OCI-LY7 (cell line): ENCODE measurements around the gene RNF125. TPM values are rescaled to one million over a fixed set of nuclear protein-coding genes. Genes with fewer than 3 reads are reported as not detected.

Experiments
- BruUV-seq: library from RNA; stranded (reverse); fragments of 400-500 nt; replicated peaks from 2 replicates; lab custom pipeline; 2021; lab: Mats Ljungman, UMichigan
- CTCF ChIA-PET: fragments of 300-600 bp; sonication (Branson Sonifier 250); formaldehyde crosslinking; loops from one replicate; lab custom pipeline; 2022; ENCODE audit warnings: antibody characterized with exemption; ENCODE audit not compliant: unreplicated experiment; lab: Charles Lee
- POLR2A ChIA-PET: fragments of 300-600 bp; sonication (Branson Sonifier 250); formaldehyde crosslinking; loops from one replicate; lab custom pipeline; 2022; ENCODE audit warnings: antibody characterized with exemption; lab: Charles Lee
- DNase-seq: peaks from one replicate; pipeline ENCODE4 v3.0.0-alpha.2; 2015; ENCODE audit warnings: low spot score
- H2AFZ ChIP-seq: fragments of 200-600 bp; sonication (generic), shearing (Covaris generic); 2 replicates; pipeline ENCODE4 v1.6.1; 2014; ENCODE audit warnings: mild to moderate bottlenecking, antibody characterized with exemption, low read length, moderate library complexity
- H3K27ac ChIP-seq: fragments of 200-600 bp; sonication (generic); 2 replicates; pipeline ENCODE4 v1.5.1; 2014; ENCODE audit warnings: mixed run types, low read depth, mild to moderate bottlenecking, moderate library complexity, low read length, inconsistent platforms; ENCODE audit not compliant: poor library complexity, severe bottlenecking
- H3K36me3 ChIP-seq: fragments of 200-600 bp; sonication (generic); 2 replicates; pipeline ENCODE4 v1.6.1; 2014; ENCODE audit warnings: mild to moderate bottlenecking, antibody characterized with exemption, low read length, moderate library complexity, mixed read lengths; ENCODE audit not compliant: insufficient read depth
- H3K4me1 ChIP-seq: fragments of 200-600 bp; sonication (generic); 2 replicates; pipeline ENCODE4 v1.5.1; 2014; ENCODE audit warnings: mild to moderate bottlenecking, low read length; ENCODE audit not compliant: insufficient read depth, poor library complexity, severe bottlenecking
- H3K4me2 ChIP-seq: fragments of 200-600 bp; sonication (generic); 2 replicates; pipeline ENCODE4 v1.6.1; 2014; ENCODE audit warnings: mild to moderate bottlenecking, low read length
- H3K4me3 ChIP-seq: fragments of 200-600 bp; sonication (generic); 2 replicates; pipeline ENCODE4 v1.5.1; 2014; ENCODE audit warnings: mild to moderate bottlenecking, low read depth, low read length; ENCODE audit not compliant: poor library complexity, severe bottlenecking
- H3K79me2 ChIP-seq: fragments of 200-600 bp; sonication (generic); 2 replicates; pipeline ENCODE4 v1.6.1; 2016; ENCODE audit warnings: low read depth, mild to moderate bottlenecking, low read length, moderate library complexity, mixed read lengths; ENCODE audit not compliant: insufficient read depth
- H3K9me2 ChIP-seq: fragments of 200-600 bp; sonication (generic); 2 replicates; pipeline ENCODE4 v1.6.1; 2016; ENCODE audit warnings: mild to moderate bottlenecking, low read length, mixed read lengths; ENCODE audit not compliant: insufficient read depth
- H3K9me3 ChIP-seq: fragments of 200-600 bp; sonication (generic); 2 replicates; pipeline ENCODE4 v1.6.1; 2014; ENCODE audit warnings: mild to moderate bottlenecking, mixed run types, low read length, mixed read lengths
- H4K20me1 ChIP-seq: fragments of 200-600 bp; sonication (generic); 2 replicates; pipeline ENCODE4 v1.6.1; 2014; ENCODE audit warnings: mild to moderate bottlenecking, antibody characterized with exemption, low read length, moderate library complexity, mixed read lengths; ENCODE audit not compliant: insufficient read depth
- CTCF ChIP-seq: fragments of 200-600 bp; sonication (generic); conservative IDR thresholded peaks from 2 replicates; pipeline ENCODE4 v1.5.1; 2014; ENCODE audit warnings: mild to moderate bottlenecking, antibody characterized with exemption, low read length, moderate library complexity, mixed read lengths
- EZH2phosphoT487 ChIP-seq: fragments of 200-600 bp; sonication (generic); IDR thresholded peaks from 2 replicates; pipeline ENCODE4 v1.6.1; 2018; ENCODE audit warnings: low read depth, borderline replicate concordance, mild to moderate bottlenecking, mixed run types, antibody characterized with exemption, low read length, moderate library complexity, mixed read lengths
- intact Hi-C: fragments of 100-400 bp; cut with micrococcal nuclease; formaldehyde crosslinking; loops from one replicate; pipeline ENCODE4 v1.10.0; 2022; ENCODE audit not compliant: unreplicated experiment
- total RNA-seq, 2 experiments: library from RNA; depleted of rRNA in 1 of 2; stranded (reverse); fragments of >200 nt in 1 of 2; shearing (Covaris generic) in 1 of 2; gene quantifications; 2 replicates each; pipeline ENCODE4 v1.2.3, GENCODE V29; 2014 to 2022

The RNF125 gene
- total RNA-seq, 2 experiments from 2014 or later, result 1.2 to 3.2 TPM

- BruUV-seq, result no TSS peak
- TF ChIP-seq CTCF, result no peak
- no peak for TF ChIP-seq EZH2phosphoT487
- Histone ChIP-seq H3K4me3 (no peak overlapping the region), H3K9me3 (no peaks in the 10 kb centered on the region), H2AFZ (no peak overlapping the region), H3K36me3 (no peaks in the 10 kb centered on the region), H3K4me1 (peaks cover 6% of the 10 kb centered on the region), H3K4me2 (no peak overlapping the region), H4K20me1 (no peaks in the 10 kb centered on the region), H3K27ac (no peak overlapping the region), H3K9me2 (no peaks in the 10 kb centered on the region), H3K79me2 (no peaks in the 10 kb centered on the region)
- DNase-seq, result no peak
- ChIA-PET CTCF (no interaction called here), POLR2A (no interaction called here)
- intact Hi-C loops, result no loop called here
Measured at GRCh38 chr18:32029558-32029957, 10.9 kb downstream of the RNF125 start.

GRCh38 chr18:32032609-32033008, 14.0 kb downstream of the RNF125 start:
- no TSS peak for BruUV-seq
- H3K27ac ChIP-seq, result no peak overlapping the region
- H3K9me2 ChIP-seq, result no peaks in the 10 kb centered on the region
- H3K79me2 ChIP-seq, result no peaks in the 10 kb centered on the region
- H3K36me3 ChIP-seq, result peaks cover 3% of the 10 kb centered on the region; the same call in 1 of the 2 replicates
- ChIA-PET CTCF (no interaction called here), POLR2A (interaction anchor here (0.7 kb wide), 1 partner anchor 25 kb away, joined by 5 read pairs; no protein-coding TSS in a partner anchor)
- H3K4me3 ChIP-seq, result no peak overlapping the region
- no peak overlapping the region for H3K4me2 ChIP-seq
- DNase-seq, result no peak
- intact Hi-C loops, result no loop called here
- no peaks in the 10 kb centered on the region for H3K9me3 ChIP-seq
- no peak overlapping the region for H2AFZ ChIP-seq
- H3K4me1 ChIP-seq, result no peaks in the 10 kb centered on the region
- TF ChIP-seq CTCF, result no peak
- no peak for TF ChIP-seq EZH2phosphoT487
- H4K20me1 ChIP-seq, result no peaks in the 10 kb centered on the region

- Histone ChIP-seq H3K36me3 (peaks cover 5% of the 10 kb centered on the region; the same call in 1 of the 2 replicates), H3K9me2 (no peaks in the 10 kb centered on the region), H2AFZ (no peak overlapping the region), H3K4me1 (peaks cover 4% of the 10 kb centered on the region), H3K9me3 (no peaks in the 10 kb centered on the region), H3K79me2 (no peaks in the 10 kb centered on the region), H3K4me3 (no peak overlapping the region), H3K27ac (no peak overlapping the region), H4K20me1 (no peaks in the 10 kb centered on the region), H3K4me2 (no peak overlapping the region)
- no peak for DNase-seq
- CTCF ChIA-PET, result no interaction called here
- POLR2A ChIA-PET, result interaction anchor here (0.7 kb wide), 1 partner anchor 412 kb away, joined by 3 read pairs; no protein-coding TSS in a partner anchor
- no TSS peak for BruUV-seq
- intact Hi-C loops, result no loop called here
- TF ChIP-seq EZH2phosphoT487 (no peak), CTCF (no peak)
Measured at GRCh38 chr18:32036506-32037180, 18.0 kb downstream of the RNF125 start.
